HepG2 (cell line): ENCODE measurements around the gene MYRFL. TPM values are rescaled to one million over a fixed set of nuclear protein-coding genes. Genes with fewer than 3 reads are reported as not detected.

Experiments used
- ATAC-seq: fragments of 200-7000 bp; cut with Tn5 transposase; 3 replicates; pipeline ENCODE4 v1.9.1; 2020; ENCODE audit warnings: mild to moderate bottlenecking, moderate library complexity
- BruUV-seq: library from RNA; stranded (reverse); fragments of 400-500 nt; replicated peaks from 2 replicates; lab custom pipeline; 2021; lab: Mats Ljungman, UMichigan
- CTCF ChIA-PET: fragments of 300-600 bp; formaldehyde crosslinking; extraction: SDS; loops from one replicate; lab custom pipeline; 2021; ENCODE audit warnings: low total read pairs, inconsistent platforms, low intra/inter-chr PET ratio; lab: Yijun Ruan, JAX
- POLR2A ChIA-PET: fragments of 350-600 bp; sonication (Branson Sonifier 250); formaldehyde crosslinking; loops from one replicate; lab custom pipeline; 2020; ENCODE audit warnings: antibody characterized with exemption, inconsistent platforms; lab: Yijun Ruan, JAX
- DNase-seq: peaks from one replicate; pipeline ENCODE4 v3.0.0-alpha.2; 2015; ENCODE audit warnings: low spot score
- FAIRE-seq: peaks from 3 replicates; lab custom pipeline; 2011; peaks lifted over from hg19 to GRCh38; lab: Jason Lieb, UNC
- H2AFZ ChIP-seq: one replicate; pipeline ENCODE4 v1.6.1; 2011; ENCODE audit warnings: low read length, inconsistent platforms
- H3K27ac ChIP-seq: fragments of 300-600 bp; 3 replicates; pipeline ENCODE4 v1.8.0; 2011; ENCODE audit warnings: mixed run types, mild to moderate bottlenecking, mixed read lengths, low read length, inconsistent platforms; ENCODE audit not compliant: insufficient read depth; ENCODE audit errors: extremely low read length
- H3K27me3 ChIP-seq, 2 experiments: fragments of 200-600 bp in 1 of 2; 2 replicates in 1 of 2; 3 replicates in 1 of 2; pipeline versions ENCODE4 v1.6.0 to v1.8.0; 2011; ENCODE audit warnings: low read length in 2 of 2, mild to moderate bottlenecking in 2 of 2, moderate library complexity in 2 of 2, inconsistent platforms in 1 of 2; ENCODE audit not compliant: insufficient read depth in 2 of 2, control insufficient read depth in 1 of 2
- H3K36me3 ChIP-seq, 2 experiments: fragments of 200-600 bp in 1 of 2; replicated peaks in 1 of 2; 2 replicates in 1 of 2; 3 replicates in 1 of 2; pipeline versions ENCODE4 v1.5.1 to v1.8.0; 2011; ENCODE audit warnings: low read length in 2 of 2, inconsistent platforms in 1 of 2; ENCODE audit not compliant: insufficient read depth in 2 of 2, control insufficient read depth in 1 of 2
- H3K4me1 ChIP-seq: 2 replicates; pipeline ENCODE4 v1.5.1; 2012; ENCODE audit warnings: low read length, inconsistent platforms; ENCODE audit not compliant: insufficient read depth
- H3K4me2 ChIP-seq: 2 replicates; pipeline ENCODE4 v1.6.0; 2011; ENCODE audit warnings: low read depth, low read length, inconsistent platforms
- H3K4me3 ChIP-seq, 3 experiments: fragments of 200-600 bp in 1 of 3; sonication (generic), shearing (Covaris generic) in 1 of 3; replicated peaks in 1 of 3; 2 replicates each; pipeline ENCODE4 v1.5.1; 2011 to 2016; ENCODE audit warnings: low read length in 3 of 3, inconsistent platforms in 2 of 3, low read depth in 2 of 3, mild to moderate bottlenecking in 2 of 3, control low read depth in 1 of 3, mixed read lengths in 1 of 3; ENCODE audit not compliant: insufficient read depth in 1 of 3
- H3K79me2 ChIP-seq: one replicate; pipeline ENCODE4 v1.6.1; 2011; ENCODE audit warnings: low read length, inconsistent platforms; ENCODE audit not compliant: insufficient read depth
- H3K9ac ChIP-seq: 2 replicates; pipeline ENCODE4 v1.6.0; 2011; ENCODE audit warnings: mild to moderate bottlenecking, low read depth, low read length, inconsistent platforms; ENCODE audit not compliant: insufficient read depth
- H3K9me3 ChIP-seq: 2 replicates; pipeline ENCODE4 v1.5.1; 2012; ENCODE audit warnings: mild to moderate bottlenecking, low read length
- H4K20me1 ChIP-seq: 2 replicates; pipeline ENCODE4 v1.6.0; 2011; ENCODE audit warnings: inconsistent platforms, mild to moderate bottlenecking, low read length, moderate library complexity; ENCODE audit not compliant: insufficient read depth
- CHCHD3 ChIP-seq: sonication (generic); formaldehyde crosslinking; IDR thresholded peaks from 2 replicates; pipeline ENCODE4 v1.8.0; 2022; ENCODE audit warnings: mild to moderate bottlenecking, missing genetic modification reagents, moderate library complexity
- FOXK2 ChIP-seq: fragments of 450-650 bp; IDR thresholded peaks from 2 replicates; pipeline ENCODE4 v1.6.1; 2016
- KLF15 ChIP-seq: sonication (generic); formaldehyde crosslinking; IDR thresholded peaks from 2 replicates; pipeline ENCODE4 v1.8.1; 2023; ENCODE audit warnings: borderline replicate concordance, mild to moderate bottlenecking, inconsistent platforms, missing genetic modification reagents, mixed read lengths
- RFXANK ChIP-seq: IDR thresholded peaks from 2 replicates; pipeline ENCODE4 v1.6.1; 2016
- YEATS4 ChIP-seq: sonication (generic); formaldehyde crosslinking; IDR thresholded peaks from 2 replicates; pipeline ENCODE4 v1.4.0; 2020; ENCODE audit warnings: missing genetic modification reagents, borderline replicate concordance
- ZNF251 ChIP-seq: sonication (generic); formaldehyde crosslinking; IDR thresholded peaks from 2 replicates; pipeline ENCODE4 v1.9.0; 2021; ENCODE audit warnings: mild to moderate bottlenecking, missing genetic modification reagents
- ZNF343 ChIP-seq: sonication (generic); formaldehyde crosslinking; IDR thresholded peaks from 2 replicates; pipeline ENCODE4 v1.4.0; 2020; ENCODE audit warnings: mild to moderate bottlenecking, missing genetic modification reagents
- ZNF572 ChIP-seq: sonication (generic); formaldehyde crosslinking; IDR thresholded peaks from 2 replicates; pipeline ENCODE4 v1.5.1; 2020; ENCODE audit warnings: mild to moderate bottlenecking, missing genetic modification reagents
- WGBS: methylation state at CpG from one replicate; pipeline ENCODE4 v1.1.6; 2017; ENCODE audit warnings: low lambda C conversion rate; 5-methylcytosine and 5-hydroxymethylcytosine counted together
- in situ Hi-C: cut with HindIII; loops from 2 replicates; pipeline ENCODE4 v1.10.0; 2017; ENCODE audit warnings: low pct_unique_long_range_greater_than_20kb; ENCODE audit not compliant: extremely low pct_ligation_motif_present
- intact Hi-C: fragments of 100-400 bp; cut with micrococcal nuclease; formaldehyde crosslinking; loops from one replicate; pipeline ENCODE4 v1.10.0; 2022; ENCODE audit not compliant: unreplicated experiment
- polyA plus RNA-seq, 8 experiments: library from polyadenylated mRNA; depleted of rRNA in 3 of 8; stranded (reverse) in 7 of 8; unstranded in 1 of 8; fragments of >200 nt; fragmentation: Illumina TruSeq in 4 of 8; extraction: Trizol in 4 of 8; gene quantifications; 2 replicates each; pipeline versions ENCODE4 v1.2.1 to v1.2.3, GENCODE V29; 2011 to 2016; ENCODE audit warnings: low read depth in 4 of 8, missing spikeins in 1 of 8, mixed read lengths in 1 of 8; ENCODE audit not compliant: insufficient read depth in 1 of 8
- total RNA-seq, 5 experiments: library from RNA; depleted of rRNA; stranded (reverse); fragments of >200 nt; fragmentation: Illumina TruSeq; extraction: Trizol; gene quantifications; 2 replicates each; pipeline ENCODE4 v1.2.3, GENCODE V29; 2016; ENCODE audit warnings: low read depth in 1 of 5
- TF ChIP-seq, protein P1 (sequence below): IDR thresholded peaks from 2 replicates; pipeline ENCODE4 v1.6.1; 2016; ENCODE audit warnings: missing genetic modification reagents, missing compliant biosample characterization
- TF ChIP-seq, protein P2 (sequence below): sonication (generic); formaldehyde crosslinking; conservative IDR thresholded peaks from 2 replicates; pipeline ENCODE4 v1.4.0; 2020; ENCODE audit warnings: missing genetic modification reagents
- TF ChIP-seq, protein P3 (sequence below): sonication (generic); formaldehyde crosslinking; IDR thresholded peaks from 2 replicates; pipeline ENCODE4 v1.5.0; 2020; ENCODE audit warnings: missing genetic modification reagents

The MYRFL gene
- total and polyA plus RNA-seq, 2 of the 13 experiments (the other 11 are each of a cell fraction or from before 2014, with no cell fraction given) = 0.09 to 0.11 TPM

DNA sequence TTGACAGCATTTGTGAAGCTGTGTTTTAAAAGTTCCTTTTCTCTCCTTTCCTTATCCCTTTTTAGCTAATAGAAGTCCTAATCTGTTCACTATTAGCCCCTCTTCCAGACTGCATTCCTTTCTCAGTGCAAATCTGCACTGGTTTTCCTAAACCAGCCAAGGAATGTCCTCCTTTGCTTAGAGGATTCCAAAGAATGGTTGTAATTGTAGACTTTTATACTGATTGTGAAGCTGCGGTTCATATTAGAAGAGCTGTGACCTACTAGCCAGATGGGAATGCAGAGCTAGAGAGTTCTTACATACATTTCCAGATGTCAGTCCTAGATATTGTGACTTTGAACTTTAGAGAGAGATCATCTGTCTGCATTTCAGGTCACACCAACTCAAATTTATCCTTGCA lies 79.8 kb downstream of the MYRFL start:
- no peaks in the 10 kb centered on the region for H3K36me3 ChIP-seq
- ChIA-PET POLR2A (no interaction called here), CTCF (no interaction called here)
- no peaks in the 10 kb centered on the region for H3K9me3 ChIP-seq
- TF ChIP-seq, protein P1, sequence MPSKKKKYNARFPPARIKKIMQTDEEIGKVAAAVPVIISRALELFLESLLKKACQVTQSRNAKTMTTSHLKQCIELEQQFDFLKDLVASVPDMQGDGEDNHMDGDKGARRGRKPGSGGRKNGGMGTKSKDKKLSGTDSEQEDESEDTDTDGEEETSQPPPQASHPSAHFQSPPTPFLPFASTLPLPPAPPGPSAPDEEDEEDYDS = no peak
- TF ChIP-seq RFXANK (CRISPR knock-in tag) (no peak), ZNF251 (CRISPR knock-in tag) (no peak), YEATS4 (no peak), FOXK2 (no peak), CHCHD3 (CRISPR knock-in tag) (no peak), KLF15 (CRISPR knock-in tag) (no peak), ZNF572 (no peak), ZNF343 (CRISPR knock-in tag) (no peak)
- TF ChIP-seq, protein P2, sequence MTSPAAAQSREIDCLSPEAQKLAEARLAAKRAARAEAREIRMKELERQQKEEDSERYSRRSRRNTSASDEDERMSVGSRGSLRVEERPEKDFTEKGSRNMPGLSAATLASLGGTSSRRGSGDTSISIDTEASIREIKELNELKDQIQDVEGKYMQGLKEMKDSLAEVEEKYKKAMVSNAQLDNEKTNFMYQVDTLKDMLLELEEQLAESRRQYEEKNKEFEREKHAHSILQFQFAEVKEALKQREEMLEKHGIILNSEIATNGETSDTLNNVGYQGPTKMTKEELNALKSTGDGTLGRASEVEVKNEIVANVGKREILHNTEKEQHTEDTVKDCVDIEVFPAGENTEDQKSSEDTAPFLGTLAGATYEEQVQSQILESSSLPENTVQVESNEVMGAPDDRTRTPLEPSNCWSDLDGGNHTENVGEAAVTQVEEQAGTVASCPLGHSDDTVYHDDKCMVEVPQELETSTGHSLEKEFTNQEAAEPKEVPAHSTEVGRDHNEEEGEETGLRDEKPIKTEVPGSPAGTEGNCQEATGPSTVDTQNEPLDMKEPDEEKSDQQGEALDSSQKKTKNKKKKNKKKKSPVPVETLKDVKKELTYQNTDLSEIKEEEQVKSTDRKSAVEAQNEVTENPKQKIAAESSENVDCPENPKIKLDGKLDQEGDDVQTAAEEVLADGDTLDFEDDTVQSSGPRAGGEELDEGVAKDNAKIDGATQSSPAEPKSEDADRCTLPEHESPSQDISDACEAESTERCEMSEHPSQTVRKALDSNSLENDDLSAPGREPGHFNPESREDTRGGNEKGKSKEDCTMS (CRISPR knock-in tag) = no peak
- TF ChIP-seq, protein P3, sequence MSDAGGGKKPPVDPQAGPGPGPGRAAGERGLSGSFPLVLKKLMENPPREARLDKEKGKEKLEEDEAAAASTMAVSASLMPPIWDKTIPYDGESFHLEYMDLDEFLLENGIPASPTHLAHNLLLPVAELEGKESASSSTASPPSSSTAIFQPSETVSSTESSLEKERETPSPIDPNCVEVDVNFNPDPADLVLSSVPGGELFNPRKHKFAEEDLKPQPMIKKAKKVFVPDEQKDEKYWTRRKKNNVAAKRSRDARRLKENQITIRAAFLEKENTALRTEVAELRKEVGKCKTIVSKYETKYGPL (CRISPR knock-in tag) = no peak
- H3K4me1 ChIP-seq = no peaks in the 10 kb centered on the region
- no peak overlapping the region for H3K27ac ChIP-seq
- no peaks in the 10 kb centered on the region for H3K79me2 ChIP-seq
- no peak overlapping the region for H3K4me3 ChIP-seq
- ATAC-seq (no peak), DNase-seq (no peak), FAIRE-seq (no peak)
- H3K4me2 ChIP-seq = no peak overlapping the region
- intact Hi-C loops = loop anchor here (5.0 kb wide), 2 partner anchors 338 to 813 kb away; partner anchors contain the start of gene CNOT2
- no TSS peak for BruUV-seq
- H3K9ac ChIP-seq = no peak overlapping the region
- no peaks in the 10 kb centered on the region for H3K27me3 ChIP-seq
- in situ Hi-C loops = loop anchor here (10.0 kb wide), 1 partner anchor 670 kb away; no protein-coding TSS in a partner anchor
- no peaks in the 10 kb centered on the region for H4K20me1 ChIP-seq
- 47% methylated on average over 1 of the region's 1 CpG for WGBS
- no peak overlapping the region for H2AFZ ChIP-seq
